ENCODE measurements around the gene THEMIS.

GRCh38 chr6:127761084-127761483 lies 139.8 kb downstream of the THEMIS start:
- no peak for TF ChIP-seq CTCF (IDR thresholded peaks at IDR 0.05; ENCODE audit: low read depth, low read length)
- TF ChIP-seq EZH2phosphoT487 (IDR thresholded peaks at IDR 0.05; ENCODE audit: low read depth), result no peak
